HFFc6 (cell line): ENCODE data around the gene CYP1A2. TPM values are rescaled to one million over a fixed set of nuclear protein-coding genes. Genes with fewer than 3 reads are reported as not detected.
"Not testable (repeated sequence)": the region's sequence is repeated elsewhere in the genome, so short reads cannot be mapped to it uniquely, and the experiment has no call there.

Experiments used
- DNase-seq: peaks from one replicate; pipeline ENCODE4 v3.0.0-alpha.2; 2018
- H3K27ac Mint-ChIP-seq: 2 replicates; pipeline ENCODE4 v1.8.0; 2020; ENCODE audit warnings: mild to moderate bottlenecking, mixed read lengths
- H3K27me3 Mint-ChIP-seq: 2 replicates; pipeline ENCODE4 v1.8.0; 2021; ENCODE audit warnings: mild to moderate bottlenecking, moderate library complexity, mixed read lengths; ENCODE audit not compliant: insufficient read depth
- H3K36me3 Mint-ChIP-seq: 2 replicates; pipeline ENCODE4 v1.8.0; 2021; ENCODE audit warnings: low read depth, mixed read lengths
- H3K4me1 Mint-ChIP-seq: 2 replicates; pipeline ENCODE4 v1.8.0; 2020; ENCODE audit warnings: low read depth, mixed read lengths
- H3K4me3 Mint-ChIP-seq: 2 replicates; pipeline ENCODE4 v1.8.0; 2020; ENCODE audit warnings: mild to moderate bottlenecking, moderate library complexity, mixed read lengths
- H3K9me3 Mint-ChIP-seq: 2 replicates; pipeline ENCODE4 v1.8.0; 2020; ENCODE audit warnings: mild to moderate bottlenecking, mixed read lengths
- CTCF ChIP-seq: fragments of 200-600 bp; sonication (generic); IDR thresholded peaks from 2 replicates; pipeline ENCODE4 v1.5.0; 2021; ENCODE audit warnings: antibody characterized with exemption, mild to moderate bottlenecking
- total RNA-seq, 6 experiments: library from RNA; stranded (reverse); fragmentation: NEBNext Ultra II Directional; extraction: Animal tissue kit (Norgen Biotek cat#: 25700); gene quantifications; 2 replicates in 1 of 6; 3 replicates in 5 of 6; pipeline ENCODE4 v1.2.3, GENCODE V29; 2021

The CYP1A2 gene
- total RNA-seq, 6 experiments from 2014 or later: not detected

GRCh38 chr15:74783072-74783807 is 34.6 kb downstream of the CYP1A2 start:
- Mint-ChIP-seq H3K27me3 (peaks cover 2% of the 10 kb centered on the region; the same call in 1 of the 2 replicates), H3K4me3 (peak overlapping the region; percentile 95), H3K27ac (peak overlapping the region; percentile 76), H3K36me3 (no peaks in the 10 kb centered on the region), H3K4me1 (peaks cover 61% of the 10 kb centered on the region), H3K9me3 (no peaks in the 10 kb centered on the region)
- no peak for TF ChIP-seq CTCF
- DNase-seq: no peak

- Mint-ChIP-seq H3K27ac (peak overlapping the region; percentile 76), H3K4me1 (peaks cover 67% of the 10 kb centered on the region), H3K4me3 (peak overlapping the region; percentile 95), H3K9me3 (no peaks in the 10 kb centered on the region), H3K36me3 (no peaks in the 10 kb centered on the region), H3K27me3 (peaks cover 2% of the 10 kb centered on the region; the same call in 1 of the 2 replicates)
- no peak for DNase-seq
- TF ChIP-seq CTCF: no peak
Measured at GRCh38 chr15:74783808-74784175, 35.1 kb downstream of the CYP1A2 start.

- no peak for TF ChIP-seq CTCF
- Mint-ChIP-seq H3K36me3 (no peaks in the 10 kb centered on the region), H3K27ac (peak overlapping the region; percentile 42; the same call in 1 of the 2 replicates), H3K9me3 (no peaks in the 10 kb centered on the region), H3K4me1 (peaks cover 73% of the 10 kb centered on the region), H3K27me3 (peaks cover 4% of the 10 kb centered on the region; the same call in 1 of the 2 replicates), H3K4me3 (peak overlapping the region; percentile 23; the same call in 1 of the 2 replicates)
- no peak for DNase-seq
Measured at GRCh38 chr15:74784426-74785193, 36.0 kb downstream of the CYP1A2 start.

- H3K4me3 Mint-ChIP-seq: peak overlapping the region; percentile 23; the same call in 1 of the 2 replicates
- H3K27me3 Mint-ChIP-seq: peaks cover 4% of the 10 kb centered on the region; the same call in 1 of the 2 replicates
- H3K4me1 Mint-ChIP-seq: peaks cover 74% of the 10 kb centered on the region
- no peaks in the 10 kb centered on the region for H3K9me3 Mint-ChIP-seq
- no peaks in the 10 kb centered on the region for H3K36me3 Mint-ChIP-seq
- DNase-seq: no peak
- TF ChIP-seq CTCF: no peak
- no peak overlapping the region for H3K27ac Mint-ChIP-seq
Measured at GRCh38 chr15:74785194-74786032, 36.8 kb downstream of the CYP1A2 start.

GRCh38 chr15:74786081-74786480 is 37.4 kb downstream of the CYP1A2 start:
- not testable (repeated sequence) for DNase-seq, H3K27me3 Mint-ChIP-seq, H3K4me3 Mint-ChIP-seq, H3K36me3 Mint-ChIP-seq, H3K9me3 Mint-ChIP-seq, H3K27ac Mint-ChIP-seq
- H3K4me1 Mint-ChIP-seq: peaks cover 74% of the 10 kb centered on the region
